MM.1S (cell line): ENCODE measurements around the gene CELF2.

Source experiments
- DNase-seq: peaks from one replicate; pipeline ENCODE4 v3.0.0-alpha.2; 2015
- H2AFZ ChIP-seq: fragments of 300-600 bp; sonication (generic); 2 replicates; pipeline ENCODE4 v1.6.0; 2016; ENCODE audit warnings: antibody characterized with exemption, low read length
- H3F3A ChIP-seq: fragments of 300-600 bp; sonication (generic); 2 replicates; pipeline ENCODE4 v1.6.1; 2016; ENCODE audit warnings: mild to moderate bottlenecking, antibody characterized with exemption, low read length, moderate library complexity, mixed read lengths; ENCODE audit not compliant: insufficient read depth
- H3K27ac ChIP-seq: fragments of 300-600 bp; sonication (generic); 2 replicates; pipeline ENCODE4 v1.5.1; 2016; ENCODE audit warnings: mild to moderate bottlenecking, low read length
- H3K27me3 ChIP-seq: fragments of 300-600 bp; sonication (generic); replicated peaks from 2 replicates; pipeline ENCODE4 v1.6.0; 2016; ENCODE audit warnings: low read length; ENCODE audit not compliant: insufficient read depth
- H3K36me3 ChIP-seq: fragments of 300-600 bp; sonication (generic); replicated peaks from 2 replicates; pipeline ENCODE4 v1.6.1; 2016; ENCODE audit warnings: mild to moderate bottlenecking, low read length, mixed read lengths; ENCODE audit not compliant: insufficient read depth
- H3K4me1 ChIP-seq: fragments of 300-600 bp; sonication (generic); 2 replicates; pipeline ENCODE4 v1.6.1; 2016; ENCODE audit warnings: low read length, mixed read lengths
- H3K4me2 ChIP-seq: fragments of 300-600 bp; sonication (generic); 2 replicates; pipeline ENCODE4 v1.6.0; 2016; ENCODE audit warnings: low read depth, low read length
- H3K4me3 ChIP-seq: fragments of 300-600 bp; sonication (generic); 2 replicates; pipeline ENCODE4 v1.5.1; 2016; ENCODE audit warnings: low read length, mixed read lengths
- H3K79me2 ChIP-seq: fragments of 300-600 bp; sonication (generic); 2 replicates; pipeline ENCODE4 v1.6.1; 2016; ENCODE audit warnings: mixed run types, low read length, mixed read lengths
- H3K9ac ChIP-seq: fragments of 300-600 bp; sonication (generic); 2 replicates; pipeline ENCODE4 v1.6.1; 2016; ENCODE audit warnings: low read length, mixed read lengths
- H3K9me2 ChIP-seq: fragments of 300-600 bp; sonication (generic); replicated peaks from 2 replicates; pipeline ENCODE4 v1.6.1; 2016; ENCODE audit warnings: mild to moderate bottlenecking, low read length, mixed read lengths; ENCODE audit not compliant: insufficient read depth
- H3K9me3 ChIP-seq: fragments of 300-600 bp; sonication (generic); replicated peaks from 2 replicates; pipeline ENCODE4 v1.6.1; 2016; ENCODE audit warnings: mild to moderate bottlenecking, low read length, mixed read lengths; ENCODE audit not compliant: insufficient read depth
- H4K20me1 ChIP-seq: fragments of 300-600 bp; sonication (generic); 2 replicates; pipeline ENCODE4 v1.6.1; 2016; ENCODE audit warnings: mild to moderate bottlenecking, low read length, moderate library complexity, mixed read lengths; ENCODE audit not compliant: insufficient read depth
- CTCF ChIP-seq: fragments of 300-600 bp; sonication (generic); IDR thresholded peaks from 2 replicates; pipeline ENCODE4 v1.5.1; 2016; ENCODE audit warnings: antibody characterized with exemption, low read length, mixed read lengths
- EZH2 ChIP-seq: fragments of 300-600 bp; sonication (generic); optimal IDR thresholded peaks from 2 replicates; pipeline ENCODE3; 2017; ENCODE audit warnings: low read depth, mild to moderate bottlenecking, antibody characterized with exemption, low read length, mixed read lengths
- EZH2phosphoT487 ChIP-seq: fragments of 300-600 bp; sonication (generic); IDR thresholded peaks from 2 replicates; pipeline ENCODE4 v1.6.1; 2018; ENCODE audit warnings: antibody characterized with exemption, low read length

The CELF2 gene

DNA sequence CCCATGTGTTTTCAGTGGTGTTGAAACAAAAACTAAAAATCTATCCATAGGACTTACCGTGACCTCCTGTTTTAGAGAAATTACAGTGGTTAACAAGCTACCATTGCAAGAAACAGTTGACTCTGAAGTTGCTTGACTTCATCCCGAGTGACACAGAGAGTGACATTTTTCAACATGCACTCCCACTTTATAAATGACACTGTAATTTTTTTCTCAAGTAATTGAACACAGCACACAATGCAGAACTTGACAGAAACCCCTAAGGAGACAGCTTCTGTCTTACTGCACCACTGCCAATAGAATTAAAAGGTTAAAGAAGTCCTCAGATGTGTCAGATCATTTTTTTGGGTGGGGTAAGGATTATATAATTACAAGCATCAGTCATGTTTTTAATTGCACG, 246.1 kb downstream of the CELF2 start:
- Histone ChIP-seq H3K27me3 (no peaks in the 10 kb centered on the region), H4K20me1 (no peaks in the 10 kb centered on the region)
- no peak for DNase-seq

GRCh38 chr10:11264296-11265048, 246.8 kb downstream of the CELF2 start:
- H3K9me2 ChIP-seq: no peaks in the 10 kb centered on the region
- H3K9me3 ChIP-seq: no peaks in the 10 kb centered on the region
- no peaks in the 10 kb centered on the region for H3K27me3 ChIP-seq
- peaks cover 100% of the 10 kb centered on the region for H3K79me2 ChIP-seq
- no peak overlapping the region for H3K4me3 ChIP-seq
- DNase-seq: no peak
- peak overlapping the region; percentile 7; the same call in 1 of the 2 replicates for H3K27ac ChIP-seq
- no peak overlapping the region for H3K9ac ChIP-seq
- H3K4me2 ChIP-seq: 0 out of 2 replicates have a peak overlapping the region, but pooled peaks have one; percentile 18
- no peak overlapping the region for H2AFZ ChIP-seq
- peaks cover 69% of the 10 kb centered on the region for H3F3A ChIP-seq
- TF ChIP-seq CTCF (no peak), EZH2 (no peak), EZH2phosphoT487 (no peak)
- H3K4me1 ChIP-seq: peaks cover 93% of the 10 kb centered on the region
- no peaks in the 10 kb centered on the region for H4K20me1 ChIP-seq
- peaks cover 23% of the 10 kb centered on the region; the same call in 1 of the 2 replicates for H3K36me3 ChIP-seq

More for the DNA sequence above, 246.1 kb downstream of the CELF2 start:
- Histone ChIP-seq H3K27ac (peak overlapping the region; percentile 11; the same call in 1 of the 2 replicates), H3K4me3 (no peak overlapping the region), H3F3A (peaks cover 70% of the 10 kb centered on the region), H3K9me2 (no peaks in the 10 kb centered on the region), H3K9me3 (no peaks in the 10 kb centered on the region), H2AFZ (no peak overlapping the region), H3K9ac (no peak overlapping the region), H3K4me1 (peaks cover 93% of the 10 kb centered on the region), H3K79me2 (peaks cover 100% of the 10 kb centered on the region), H3K36me3 (peaks cover 23% of the 10 kb centered on the region; the same call in 1 of the 2 replicates), H3K4me2 (no peak overlapping the region)
- TF ChIP-seq CTCF (no peak), EZH2phosphoT487 (no peak), EZH2 (no peak)

DNA sequence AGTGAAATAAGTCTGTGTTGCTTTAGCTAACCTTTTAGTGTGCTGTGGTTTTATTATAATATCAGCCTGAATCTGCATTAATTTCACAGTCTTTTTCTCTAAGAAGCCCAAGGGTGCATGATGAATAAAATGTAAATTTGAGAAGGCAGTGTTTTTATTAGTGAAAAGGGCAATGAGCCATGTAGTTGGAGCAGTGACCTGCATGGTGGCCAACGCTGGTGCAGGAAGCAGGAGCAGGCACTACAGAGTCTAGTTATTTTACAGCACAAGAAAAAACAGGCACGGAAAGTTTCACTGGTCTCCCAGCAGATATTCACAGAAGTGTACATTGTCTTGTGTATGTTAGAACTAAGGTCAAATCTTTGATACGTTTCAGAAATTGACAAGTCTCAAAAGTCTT, 247.8 kb downstream of the CELF2 start:
- Histone ChIP-seq H3K79me2 (peaks cover 100% of the 10 kb centered on the region), H3K27me3 (no peaks in the 10 kb centered on the region), H4K20me1 (no peaks in the 10 kb centered on the region), H3K9me3 (no peaks in the 10 kb centered on the region), H3K4me3 (no peak overlapping the region), H3K4me2 (0 out of 2 replicates have a peak overlapping the region, but pooled peaks have one; percentile 12), H3F3A (peaks cover 69% of the 10 kb centered on the region), H3K36me3 (peaks cover 19% of the 10 kb centered on the region; the same call in 1 of the 2 replicates), H3K9me2 (no peaks in the 10 kb centered on the region), H3K27ac (peak overlapping the region; percentile 34; the same call in 1 of the 2 replicates), H3K9ac (no peak overlapping the region), H3K4me1 (peaks cover 92% of the 10 kb centered on the region), H2AFZ (no peak overlapping the region)
- no peak for DNase-seq
- TF ChIP-seq CTCF (no peak), EZH2phosphoT487 (no peak), EZH2 (no peak)
